DMS 273 (cell line): ENCODE results near the gene MCU.
"Not testable (repeated sequence)": the region's sequence is repeated elsewhere in the genome, so short reads cannot be mapped to it uniquely, and the experiment has no call there.

Source experiments
- DNase-seq: peaks from one replicate; lab custom pipeline; 2025; ENCODE audit not compliant: unreplicated experiment; lab: John Stamatoyannopoulos, UW

MCU gene

DNA sequence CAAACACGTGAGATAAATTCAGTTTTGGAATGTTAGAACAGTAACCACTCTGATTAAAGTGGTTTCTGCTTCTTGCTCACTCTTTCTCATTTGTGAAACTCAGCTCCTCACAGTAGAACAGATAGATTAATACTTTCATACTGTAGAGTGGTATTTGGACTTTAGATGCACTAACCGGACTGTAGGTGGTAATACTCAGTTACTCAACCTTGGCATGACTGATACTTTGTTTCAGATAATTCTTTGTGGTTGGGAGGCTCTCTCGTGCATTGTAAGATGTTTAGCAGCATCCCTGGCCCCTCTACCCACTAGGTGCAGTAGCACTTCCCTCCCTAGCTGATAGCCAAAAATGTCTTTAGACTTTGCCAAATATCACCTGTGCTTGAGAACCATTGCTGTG lies 37.6 kb downstream of the MCU start:
- DNase-seq, result no peak

DNA sequence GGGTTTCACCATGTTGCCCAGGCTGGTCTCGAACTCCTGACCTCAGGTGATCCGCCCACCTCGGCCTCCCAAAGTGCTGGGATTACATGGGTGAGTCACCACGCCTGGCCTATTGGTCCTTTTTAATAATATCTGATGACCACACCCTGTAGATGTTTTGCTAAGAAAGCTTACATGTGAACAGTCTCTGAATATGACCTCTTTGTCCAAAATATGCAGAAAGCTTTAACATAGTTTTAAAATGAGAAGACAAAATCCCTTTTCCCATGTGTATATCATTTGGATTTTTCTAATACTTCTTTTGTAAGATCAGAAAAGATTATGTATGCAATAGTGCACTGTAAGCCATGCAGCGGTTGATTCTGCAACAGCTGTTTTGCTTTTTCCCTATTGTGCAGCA lies 38.5 kb downstream of the MCU start:
- no peak for DNase-seq

DNA sequence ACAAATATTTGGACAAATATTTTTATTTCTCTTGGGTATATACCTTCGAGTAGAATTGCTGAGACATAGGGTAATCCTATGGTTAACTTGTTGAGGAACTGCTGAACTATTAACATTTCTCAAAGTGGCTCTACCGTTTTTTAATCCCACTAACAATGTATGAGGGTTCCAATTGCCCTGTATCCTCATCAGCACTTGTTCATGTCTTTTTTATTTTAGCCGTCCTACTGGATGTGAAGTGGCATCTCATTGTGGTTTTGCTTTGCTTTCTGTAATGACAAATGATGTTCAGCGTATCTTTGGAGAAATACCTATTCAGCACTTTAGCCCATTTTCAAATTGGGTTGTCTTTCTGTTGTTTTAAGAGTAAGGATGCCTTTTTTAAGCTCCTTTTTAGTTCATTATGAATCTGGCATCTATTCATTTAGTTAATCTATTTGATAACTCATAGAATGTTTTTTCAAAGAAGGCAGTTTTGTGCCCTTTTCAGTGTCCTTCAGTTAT lies 40.0 kb downstream of the MCU start:
- no peak for DNase-seq

DNA sequence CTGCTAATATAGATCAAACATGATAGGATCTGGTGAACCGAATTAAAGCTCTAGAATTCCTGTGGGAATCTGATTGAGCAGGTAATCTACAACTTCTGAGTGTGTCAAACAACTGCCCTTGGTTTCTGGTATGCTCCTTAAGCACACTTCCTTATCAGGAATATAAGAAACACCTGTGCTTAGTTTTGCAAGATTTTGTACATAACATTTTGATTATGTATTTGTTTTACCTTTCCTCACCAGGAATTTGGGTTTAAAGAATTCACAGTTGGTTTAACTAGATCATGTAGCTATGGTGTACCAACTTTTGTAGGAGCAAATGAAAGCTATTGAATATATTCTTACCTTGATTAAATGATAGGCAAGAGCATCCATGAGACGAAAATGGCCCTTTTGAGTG lies 40.6 kb downstream of the MCU start:
- DNase-seq, result no peak

DNA sequence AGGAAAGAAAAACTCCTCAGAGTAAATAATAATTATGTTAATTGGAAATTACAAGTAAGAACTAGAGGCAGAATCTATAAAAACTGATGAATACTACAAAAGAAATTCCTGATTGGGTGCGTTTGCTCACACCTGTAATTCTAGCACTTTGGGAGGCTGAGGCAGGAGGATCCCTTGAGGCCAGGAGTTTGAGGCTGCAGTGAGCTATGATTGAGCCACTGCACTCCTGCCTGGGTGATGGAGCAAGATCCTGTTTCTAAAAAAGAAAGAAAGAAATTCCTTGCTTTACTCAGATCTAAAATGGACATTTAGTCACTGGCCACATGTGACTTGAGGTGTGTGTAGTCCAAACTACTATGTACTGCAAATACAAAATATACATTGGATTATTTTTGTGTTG lies 42.0 kb downstream of the MCU start:
- no peak for DNase-seq

DNA sequence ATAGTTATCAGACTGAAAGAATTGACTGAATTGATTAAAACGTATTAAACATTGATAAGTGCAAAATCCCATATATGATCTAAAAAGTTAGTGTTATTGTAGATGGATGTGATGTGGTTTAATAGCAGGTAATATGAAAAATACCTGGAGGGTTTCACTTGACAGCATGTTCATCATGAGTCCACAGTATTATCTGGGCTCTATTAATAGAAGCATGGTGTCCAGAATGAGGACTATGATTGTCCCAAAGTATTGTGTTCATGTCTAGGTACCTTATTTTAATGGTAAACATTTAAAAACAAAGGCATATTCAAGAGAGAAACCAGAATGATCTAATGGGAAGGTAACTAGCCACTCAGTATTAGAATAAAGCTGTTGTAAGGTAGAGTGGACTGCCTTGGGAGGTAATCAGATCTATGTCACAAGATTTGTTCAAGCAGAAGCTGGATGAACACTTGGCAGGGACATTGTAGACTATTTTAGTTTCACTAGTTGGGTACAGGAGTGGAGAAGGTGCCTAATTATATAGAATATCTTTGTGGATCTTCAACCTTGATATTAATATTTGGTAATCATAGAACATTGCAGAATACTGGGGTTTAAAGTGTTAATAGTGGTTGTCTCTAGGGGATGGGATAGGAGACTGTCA lies 43.5 kb downstream of the MCU start:
- no peak for DNase-seq

DNA sequence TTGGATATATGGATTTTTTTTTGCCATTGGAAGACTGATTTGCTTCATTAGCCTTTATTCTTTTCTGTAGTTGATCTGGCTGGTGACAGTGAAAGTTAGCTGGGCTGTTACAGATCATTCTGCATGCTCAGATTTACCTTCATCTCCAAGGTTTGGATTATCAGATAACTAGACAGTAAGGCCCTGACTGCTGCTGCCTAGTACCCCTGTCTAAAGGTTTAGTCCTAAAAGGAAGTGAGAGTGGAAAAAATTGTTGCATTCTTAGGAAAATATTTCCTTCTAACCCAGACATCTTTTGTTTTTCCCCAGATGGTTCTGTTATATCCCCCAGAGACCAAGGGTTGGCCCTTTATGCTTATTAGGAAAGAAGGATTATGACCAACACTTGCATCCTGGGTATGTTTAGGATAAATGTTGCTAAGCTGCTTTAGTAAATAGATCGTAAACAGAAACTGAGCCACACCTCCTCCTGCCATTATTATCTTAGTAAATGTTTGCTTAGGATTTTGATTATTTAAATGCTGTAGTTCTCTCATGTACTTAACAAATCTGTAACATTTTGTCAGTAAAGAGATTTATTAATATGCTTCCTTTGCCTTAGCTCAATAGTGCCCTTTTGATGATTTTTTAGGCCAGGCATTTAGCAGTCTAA lies 44.4 kb downstream of the MCU start:
- peak; percentile 9 for DNase-seq

DNA sequence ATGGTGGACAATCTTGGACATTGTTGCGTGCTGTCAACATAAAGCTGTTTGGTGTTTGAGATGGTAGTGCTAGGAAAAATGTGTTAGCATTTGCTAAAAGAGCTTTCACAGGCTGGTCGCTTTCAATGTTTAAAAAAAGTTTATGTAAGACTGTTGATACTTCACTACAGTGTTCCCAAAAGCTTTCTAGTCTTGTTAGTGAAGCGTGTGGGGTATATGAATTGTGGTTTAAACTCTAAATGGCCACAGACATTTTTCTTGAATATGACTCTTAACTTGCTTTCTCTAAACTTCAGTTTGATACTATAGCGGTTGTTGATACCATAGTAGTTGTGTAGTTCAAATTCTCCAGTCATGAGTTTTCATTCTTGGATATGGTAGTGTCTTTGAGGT lies 44.9 kb downstream of the MCU start:
- no peak for DNase-seq

DNA sequence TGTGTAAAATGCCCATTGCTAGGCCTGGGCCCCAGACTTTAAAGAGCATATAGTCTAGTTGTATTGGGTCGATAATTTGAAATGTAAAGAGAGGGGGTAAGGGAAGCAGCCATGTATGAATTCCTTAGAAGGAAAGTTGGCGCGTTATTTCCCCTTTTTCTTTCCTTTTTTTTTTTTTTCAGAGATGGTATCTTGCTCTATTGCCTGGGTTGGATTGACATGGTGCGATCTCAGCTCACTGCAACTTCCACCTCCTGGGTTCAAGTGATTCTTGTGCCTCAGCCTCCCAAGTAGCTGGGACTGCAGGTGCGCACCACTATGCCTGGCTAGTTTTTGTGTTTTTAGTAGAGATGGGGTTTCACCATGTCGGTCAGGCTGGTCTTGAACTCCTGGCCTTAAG lies 45.4 kb downstream of the MCU start:
- not testable (repeated sequence) for DNase-seq

DNA sequence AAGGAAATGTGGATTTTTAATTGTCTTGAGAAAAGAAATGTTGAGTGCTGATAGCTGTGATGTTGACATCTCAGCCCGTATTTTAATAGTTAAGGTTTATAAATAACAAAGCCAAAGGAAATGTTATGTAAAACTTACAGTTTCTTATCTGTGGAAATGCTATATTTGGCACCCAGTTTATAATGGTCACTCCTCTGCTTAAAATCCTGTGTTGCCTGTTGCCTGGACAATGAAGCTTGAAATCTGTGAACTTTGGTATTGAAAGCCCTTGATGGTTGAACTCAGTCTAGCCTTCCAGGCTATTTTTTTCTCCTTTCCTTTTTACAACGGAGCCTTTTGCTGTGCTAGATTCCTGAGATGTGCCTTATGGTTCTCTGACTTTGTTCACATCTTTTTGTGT lies 46.5 kb downstream of the MCU start:
- DNase-seq, result no peak

DNA sequence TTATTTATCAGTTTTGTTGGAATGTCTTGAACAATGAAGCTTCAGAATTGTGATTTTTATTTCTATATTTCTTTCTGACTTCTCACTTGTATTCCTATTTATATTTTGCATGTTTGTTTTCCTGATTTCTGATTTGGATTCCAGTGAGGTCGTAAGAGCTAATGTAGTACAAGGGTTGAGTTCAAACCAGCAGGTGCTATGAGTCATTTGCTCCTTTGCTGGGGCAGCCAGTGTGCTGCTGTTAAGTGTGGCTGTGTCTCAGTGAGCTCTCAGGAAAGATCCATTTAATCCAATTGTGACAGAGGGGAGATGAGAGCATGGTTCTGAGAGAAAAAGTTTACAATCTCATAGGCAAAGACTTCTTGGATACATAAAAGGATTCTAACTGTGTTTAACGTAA lies 48.6 kb downstream of the MCU start:
- peak; percentile 25 for DNase-seq

DNA sequence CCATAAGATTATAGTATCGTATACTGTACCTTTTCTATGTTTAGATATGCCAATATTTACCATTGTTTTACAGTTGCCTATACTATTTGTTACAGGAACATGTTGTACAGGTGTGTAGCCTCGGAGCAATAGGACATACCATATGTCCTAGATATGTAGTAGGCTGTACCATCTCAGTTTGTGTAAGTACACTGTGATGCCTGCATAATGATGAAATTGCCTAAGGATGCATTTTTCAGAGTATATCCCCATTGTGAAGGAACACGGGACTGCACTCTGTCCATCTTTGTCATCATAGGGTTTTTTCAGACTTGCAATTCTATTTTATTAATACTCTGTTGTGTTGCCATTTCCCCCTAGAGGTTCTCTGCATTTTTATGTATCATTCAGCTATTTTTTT lies 50.1 kb downstream of the MCU start:
- DNase-seq, result no peak

DNA sequence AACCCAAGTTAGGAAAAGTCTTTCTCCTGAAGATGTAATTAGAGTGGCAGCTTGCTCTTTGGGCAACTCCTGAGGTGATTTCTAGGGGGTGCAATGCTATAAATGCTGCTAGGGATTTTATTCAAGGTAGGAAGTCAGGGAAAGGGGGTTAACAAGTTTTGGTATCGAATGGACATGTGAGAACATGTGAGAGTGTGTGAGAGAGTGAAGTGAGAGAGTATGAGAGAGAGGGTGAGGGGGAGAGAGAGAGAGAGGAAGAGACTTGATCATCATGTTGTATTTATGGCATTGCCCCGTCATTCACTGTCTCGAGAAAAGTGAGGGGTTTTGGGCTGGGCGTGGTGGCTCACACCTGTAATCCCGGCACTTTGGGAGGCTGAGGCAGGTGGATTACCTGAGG lies 50.9 kb downstream of the MCU start:
- no peak for DNase-seq

DNA sequence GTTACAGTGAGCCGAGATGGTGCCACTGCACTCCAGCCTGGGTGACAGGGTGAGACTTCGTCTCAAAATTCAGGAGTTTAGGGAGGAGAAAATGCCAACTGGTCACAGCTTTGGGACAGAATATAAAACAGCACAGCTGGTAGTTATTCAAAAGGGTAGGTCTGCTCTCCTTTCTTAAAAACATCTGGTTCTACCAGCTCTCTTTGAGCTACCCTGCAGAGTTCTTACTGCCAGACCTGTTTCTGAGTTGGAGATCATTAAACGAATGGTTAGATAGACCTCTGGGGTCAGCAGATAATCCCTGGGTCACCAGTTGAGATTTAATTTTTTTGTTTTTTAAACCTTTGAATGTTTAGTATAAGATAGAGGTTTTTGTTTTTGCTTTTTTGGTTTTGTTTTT lies 52.6 kb downstream of the MCU start:
- DNase-seq, result peak; percentile 5

DNA sequence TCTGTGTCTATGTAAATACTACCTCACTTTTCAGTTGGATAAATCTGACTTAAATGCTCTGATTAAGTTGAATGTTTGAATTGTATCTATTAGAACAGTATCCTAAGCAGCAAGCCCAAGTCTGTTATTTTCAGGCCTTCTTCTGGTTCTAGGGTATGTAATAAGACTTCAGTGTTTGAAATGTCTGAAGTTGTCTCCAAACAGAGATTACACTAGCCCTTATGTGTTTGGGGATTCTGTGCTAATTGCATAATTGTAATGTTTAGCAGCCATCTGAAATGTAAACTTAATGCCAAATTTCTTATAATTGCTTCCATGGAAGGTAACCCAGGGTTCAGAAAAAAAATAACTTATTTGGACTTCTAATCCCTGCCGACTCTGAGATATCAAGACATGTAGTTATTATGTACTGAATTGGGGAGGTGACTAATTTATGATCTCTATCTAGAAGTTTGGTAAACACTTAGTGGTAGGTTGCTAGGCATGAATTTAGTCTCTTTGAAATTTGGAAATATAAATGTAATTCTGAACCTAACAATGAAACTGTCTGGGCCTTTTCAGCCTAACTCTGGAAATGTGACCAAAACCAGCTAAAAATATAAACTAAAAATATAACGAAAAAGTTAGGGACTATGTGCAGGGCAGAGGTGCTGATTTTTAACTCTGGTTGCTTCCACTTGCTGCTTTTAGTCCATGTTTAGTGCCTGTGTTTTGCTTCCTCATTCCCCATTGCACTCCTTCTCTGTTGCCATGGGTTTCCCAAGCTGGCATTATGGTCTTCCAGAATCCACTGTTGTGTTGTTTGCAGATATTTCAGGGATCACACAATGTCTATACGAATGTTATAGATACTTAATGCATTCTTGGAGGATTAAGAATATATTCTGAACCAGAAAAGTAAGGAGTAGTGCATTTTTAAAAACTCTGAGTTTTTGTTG lies 54.8 kb downstream of the MCU start:
- DNase-seq, result no peak

DNA sequence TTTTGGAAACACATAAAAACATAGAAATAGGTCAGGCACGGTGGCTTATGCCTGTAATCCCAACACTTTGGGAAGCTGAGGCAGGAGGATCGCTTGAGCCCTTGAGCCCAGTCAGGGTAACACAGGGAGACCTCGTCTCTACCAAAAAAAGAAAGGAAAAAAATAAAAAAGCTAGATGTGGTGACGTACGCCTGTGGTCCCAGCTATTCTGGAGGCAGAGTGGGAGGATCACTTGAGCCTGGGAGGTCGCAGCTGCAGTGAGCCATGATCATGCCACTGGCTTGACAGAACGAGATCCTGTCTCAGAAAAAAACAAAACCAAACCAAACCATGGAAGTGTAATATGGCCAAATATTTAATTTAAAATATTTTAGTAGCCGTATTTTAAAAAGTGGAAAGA lies 55.6 kb downstream of the MCU start:
- no peak for DNase-seq

DNA sequence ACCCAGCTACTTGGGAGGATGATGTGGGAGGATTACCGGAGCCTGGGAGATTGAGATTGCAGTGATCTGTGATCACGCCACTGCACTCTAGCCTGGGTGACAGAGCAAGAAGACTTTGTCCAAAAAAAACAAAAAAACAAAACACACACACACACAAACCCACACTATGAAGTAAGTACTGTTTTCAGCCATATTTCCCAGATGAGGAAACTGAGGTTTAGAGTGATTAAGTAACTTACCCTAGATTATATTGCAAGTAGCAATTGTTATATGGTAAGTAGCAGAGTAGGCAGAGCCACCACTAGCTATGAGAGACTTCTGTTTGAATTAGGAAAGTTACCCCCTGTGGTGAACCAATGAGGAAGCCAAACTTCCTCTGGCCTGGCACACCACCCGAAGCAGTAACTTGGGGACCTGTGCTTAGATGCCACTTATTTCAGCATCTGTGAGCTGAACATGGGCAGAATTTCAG lies 61.9 kb downstream of the MCU start:
- DNase-seq, result peak; percentile 1

DNA sequence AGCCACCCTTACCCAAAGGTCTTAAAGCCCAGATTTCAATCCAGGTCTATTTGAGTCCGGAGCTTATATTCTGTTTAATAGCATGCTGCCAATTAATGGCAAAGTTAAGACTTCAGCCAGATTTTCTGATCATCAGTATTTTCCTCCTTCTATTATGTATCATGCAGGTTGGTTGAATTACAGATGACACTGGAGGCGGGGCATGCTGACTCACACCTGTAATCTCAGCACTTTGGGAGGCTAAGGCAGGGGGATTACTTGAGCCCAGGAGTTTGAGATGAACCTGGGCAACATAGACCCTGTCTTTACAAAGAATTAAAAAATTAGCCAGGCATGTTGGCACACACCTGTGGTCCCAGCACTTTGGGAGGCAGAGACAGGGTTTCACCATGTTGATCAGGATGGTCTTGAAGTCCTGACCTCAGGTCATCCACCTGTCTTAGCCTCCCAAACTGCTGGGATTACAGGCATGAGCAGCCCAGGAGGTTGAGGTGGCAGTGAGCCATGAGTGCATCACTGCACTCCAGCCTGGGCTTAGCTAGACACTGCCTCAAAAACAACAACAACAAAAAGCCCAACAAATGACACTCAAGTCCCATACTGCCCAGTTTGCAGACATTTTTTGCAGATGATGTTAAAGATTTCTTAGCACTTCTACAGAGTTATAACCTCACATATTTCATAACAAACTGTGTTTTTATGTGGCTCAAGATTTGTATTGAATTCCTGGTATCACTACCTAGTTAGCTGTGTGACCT lies 62.5 kb downstream of the MCU start:
- no peak for DNase-seq

DNA sequence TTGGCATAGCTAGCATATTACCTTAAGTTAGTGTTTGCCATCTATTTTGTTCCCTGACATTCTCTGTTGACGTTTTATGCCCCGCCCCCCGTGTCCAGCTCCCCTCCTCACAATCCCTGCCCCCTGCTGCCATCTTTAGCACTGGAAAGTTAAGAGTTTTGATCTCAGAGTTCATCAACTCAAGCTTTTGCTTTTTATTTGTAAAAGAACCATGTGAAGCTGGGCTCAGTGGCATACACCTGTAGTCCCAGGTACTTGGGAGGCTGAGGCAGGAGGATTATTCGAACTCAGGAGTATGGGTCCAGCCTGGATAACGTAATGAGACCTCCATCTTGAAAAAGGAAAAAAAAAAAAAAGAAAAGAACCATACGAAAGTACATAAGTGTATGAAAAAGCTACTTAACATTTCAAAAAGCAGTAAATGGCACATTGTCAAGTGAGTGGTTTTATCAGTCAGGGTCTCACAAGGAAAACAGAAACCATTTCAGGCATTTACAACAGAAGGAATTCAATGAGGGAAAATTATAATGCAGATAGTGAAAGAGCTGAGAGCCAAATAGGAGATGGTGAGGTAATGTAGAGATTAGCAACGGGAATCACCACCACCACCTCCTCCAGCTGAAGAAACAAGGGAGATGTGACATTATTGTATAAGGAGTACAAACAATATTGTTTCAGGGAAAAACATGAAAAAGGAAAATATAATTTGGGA lies 64.9 kb downstream of the MCU start:
- no peak for DNase-seq

DNA sequence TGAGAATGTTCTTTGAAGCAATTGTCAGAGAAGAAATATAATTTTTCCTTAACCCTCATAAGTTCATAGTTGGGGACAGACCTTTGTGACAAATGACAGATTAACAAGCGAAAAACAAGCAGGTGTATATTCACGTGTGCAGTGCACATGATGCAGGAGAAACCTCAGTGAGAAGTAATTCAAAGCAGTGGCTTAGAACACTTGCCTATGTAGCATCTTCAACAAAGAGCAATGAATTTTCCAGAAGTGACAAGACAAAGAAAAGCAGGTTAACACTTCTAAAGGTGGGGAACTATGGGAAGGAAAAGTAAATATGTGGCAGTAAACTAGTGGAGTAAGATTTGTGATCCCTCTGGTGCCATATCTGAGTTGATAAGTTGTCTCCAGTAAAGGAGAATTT lies 65.8 kb downstream of the MCU start:
- no peak for DNase-seq
